ENCODE data around the gene SYNJ2.
A peak's percentile ranks its signal among the peaks of the same experiment; 100 is the strongest.

Gene SYNJ2

GRCh38 chr6:158020811-158021210 lies 39.1 kb downstream of the SYNJ2 start:
- no peak overlapping the region for H3K27ac ChIP-seq
- no peak for TF ChIP-seq CTCF (conservative IDR thresholded peaks at IDR 0.05)

GRCh38 chr6:158021376-158021775 lies 39.7 kb downstream of the SYNJ2 start:
- H3K27ac ChIP-seq, result no peak overlapping the region
- TF ChIP-seq CTCF (conservative IDR thresholded peaks at IDR 0.05), result no peak

GRCh38 chr6:158021814-158022748 lies 40.4 kb downstream of the SYNJ2 start:
- H3K27ac ChIP-seq, result no peak overlapping the region
- no peak for TF ChIP-seq CTCF (conservative IDR thresholded peaks at IDR 0.05)

GRCh38 chr6:158022749-158023596 lies 41.3 kb downstream of the SYNJ2 start:
- TF ChIP-seq CTCF (conservative IDR thresholded peaks at IDR 0.05), result no peak
- H3K27ac ChIP-seq, result no peak overlapping the region

- H3K27ac ChIP-seq, result no peak overlapping the region
- no peak for TF ChIP-seq CTCF (conservative IDR thresholded peaks at IDR 0.05)
These were observed 41.9 kb downstream of the SYNJ2 start for GRCh38 chr6:158023597-158023939.

GRCh38 chr6:158024566-158025297 lies 43.1 kb downstream of the SYNJ2 start:
- H3K27ac ChIP-seq, result 0 out of 2 replicates have a peak overlapping the region, but pooled peaks have one; percentile 15
- TF ChIP-seq CTCF (conservative IDR thresholded peaks at IDR 0.05), result no peak
